ENCODE measurements around the gene ZDHHC14. TPM values are rescaled to one million over a fixed set of nuclear protein-coding genes. Genes with fewer than 3 reads are reported as not detected.

The ZDHHC14 gene
- total RNA-seq, 1 experiment from 2014 or later, result 3.2 TPM

GRCh38 chr6:157663261-157663660 is 282.3 kb downstream of the ZDHHC14 start:
- CTCF ChIA-PET, result no interaction called here
- intact Hi-C loops (cut with micrococcal nuclease; ENCODE audit: unreplicated experiment), result no loop called here
- TF ChIP-seq CTCF (conservative IDR thresholded peaks at IDR 0.05; ENCODE audit: low read depth, low read length), result no peak
- no peak for TF ChIP-seq EZH2 (IDR thresholded peaks at IDR 0.05; ENCODE audit: borderline replicate concordance, low read depth, low read length, poor library complexity, severe bottlenecking)

GRCh38 chr6:157665180-157665579 is 284.2 kb downstream of the ZDHHC14 start:
- Histone ChIP-seq H3K9me3 (ENCODE audit: low read depth, low read length, poor library complexity, severe bottlenecking) (no peaks in the 10 kb centered on the region), H3K27ac (ENCODE audit: low read depth, low read length, poor library complexity, severe bottlenecking) (no peak overlapping the region), H3K4me3 (ENCODE audit: low read depth, low read length, poor library complexity, severe bottlenecking) (no peak overlapping the region), H3K4me1 (ENCODE audit: insufficient read depth, low read length, poor library complexity, severe bottlenecking) (peaks cover 5% of the 10 kb centered on the region), H3K36me3 (ENCODE audit: insufficient read depth, low read length, poor library complexity, severe bottlenecking) (no peaks in the 10 kb centered on the region), H3K27me3 (replicated peaks; ENCODE audit: insufficient read depth, low read depth, low read length, poor library complexity) (no peaks in the 10 kb centered on the region)
- POLR2A ChIA-PET (ENCODE audit: low non-redundant PET), result no interaction called here
- CTCF ChIA-PET, result no interaction called here
- DNase-seq (ENCODE audit: low spot score), result no peak
- intact Hi-C loops (cut with micrococcal nuclease; ENCODE audit: unreplicated experiment), result no loop called here
- no peak for TF ChIP-seq CTCF (conservative IDR thresholded peaks at IDR 0.05; ENCODE audit: low read depth, low read length)
- no peak for TF ChIP-seq EZH2 (IDR thresholded peaks at IDR 0.05; ENCODE audit: borderline replicate concordance, low read depth, low read length, poor library complexity, severe bottlenecking)
- BruUV-seq (replicated peaks), result no TSS peak

More at GRCh38 chr6:157663261-157663660, 282.3 kb downstream of the ZDHHC14 start:
- BruUV-seq (replicated peaks), result no TSS peak
- H3K27ac ChIP-seq (ENCODE audit: low read depth, low read length, poor library complexity, severe bottlenecking), result no peak overlapping the region
- no peaks in the 10 kb centered on the region for H3K9me3 ChIP-seq (ENCODE audit: low read depth, low read length, poor library complexity, severe bottlenecking)
- no peak for DNase-seq (ENCODE audit: low spot score)
- H3K27me3 ChIP-seq (replicated peaks; ENCODE audit: insufficient read depth, low read depth, low read length, poor library complexity), result no peaks in the 10 kb centered on the region
- POLR2A ChIA-PET (ENCODE audit: low non-redundant PET), result no interaction called here
- no peaks in the 10 kb centered on the region for H3K4me1 ChIP-seq (ENCODE audit: insufficient read depth, low read length, poor library complexity, severe bottlenecking)
- no peak overlapping the region for H3K4me3 ChIP-seq (ENCODE audit: low read depth, low read length, poor library complexity, severe bottlenecking)
- H3K36me3 ChIP-seq (ENCODE audit: insufficient read depth, low read length, poor library complexity, severe bottlenecking), result no peaks in the 10 kb centered on the region

GRCh38 chr6:157666729-157667128 is 285.7 kb downstream of the ZDHHC14 start:
- BruUV-seq (replicated peaks), result no TSS peak
- POLR2A ChIA-PET (ENCODE audit: low non-redundant PET), result no interaction called here
- intact Hi-C loops (cut with micrococcal nuclease; ENCODE audit: unreplicated experiment), result loop anchor here (1.0 kb wide), 1 partner anchor 351 kb away; no protein-coding TSS in a partner anchor
- no peak overlapping the region for H3K27ac ChIP-seq (ENCODE audit: low read depth, low read length, poor library complexity, severe bottlenecking)
- H3K4me3 ChIP-seq (ENCODE audit: low read depth, low read length, poor library complexity, severe bottlenecking), result no peak overlapping the region
- no peak for TF ChIP-seq CTCF (conservative IDR thresholded peaks at IDR 0.05; ENCODE audit: low read depth, low read length)
- no peak for TF ChIP-seq EZH2 (IDR thresholded peaks at IDR 0.05; ENCODE audit: borderline replicate concordance, low read depth, low read length, poor library complexity, severe bottlenecking)
- no peaks in the 10 kb centered on the region for H3K27me3 ChIP-seq (replicated peaks; ENCODE audit: insufficient read depth, low read depth, low read length, poor library complexity)
- peaks cover 5% of the 10 kb centered on the region for H3K4me1 ChIP-seq (ENCODE audit: insufficient read depth, low read length, poor library complexity, severe bottlenecking)
- no peak for DNase-seq (ENCODE audit: low spot score)
- no peaks in the 10 kb centered on the region for H3K9me3 ChIP-seq (ENCODE audit: low read depth, low read length, poor library complexity, severe bottlenecking)
- no peaks in the 10 kb centered on the region for H3K36me3 ChIP-seq (ENCODE audit: insufficient read depth, low read length, poor library complexity, severe bottlenecking)
- CTCF ChIA-PET, result interaction anchor here (0.8 to 1.1 kb wide), 2 partner anchors 320 to 352 kb away, joined by 3 read pairs; no protein-coding TSS in a partner anchor

Data from A673 (cell line).